ACC112 (cell line): ENCODE measurements around the gene GRID2.
"Not testable (repeated sequence)": the region's sequence is repeated elsewhere in the genome, so short reads cannot be mapped to it uniquely, and the experiment has no call there.

ENCODE experiments used
- H2AFZ ChIP-seq: fragments of 200-600 bp; sonication (generic); one replicate; pipeline ENCODE4 v1.6.0; 2017; ENCODE audit warnings: antibody characterized with exemption, low read length; ENCODE audit not compliant: unreplicated experiment
- H3K27ac ChIP-seq: fragments of 200-600 bp; sonication (generic); 2 replicates; pipeline ENCODE4 v1.5.1; 2014; ENCODE audit warnings: low read depth, mild to moderate bottlenecking, antibody characterized with exemption, low read length, moderate library complexity
- H3K27me3 ChIP-seq: fragments of 200-600 bp; sonication (generic); 2 replicates; pipeline ENCODE4 v1.6.1; 2014; ENCODE audit warnings: mild to moderate bottlenecking, antibody characterized with exemption, low read length, moderate library complexity, mixed read lengths; ENCODE audit not compliant: insufficient read depth
- H3K36me3 ChIP-seq: fragments of 200-600 bp; sonication (generic); 2 replicates; pipeline ENCODE4 v1.6.1; 2016; ENCODE audit warnings: mild to moderate bottlenecking, antibody characterized with exemption, low read length, moderate library complexity, mixed read lengths; ENCODE audit not compliant: insufficient read depth
- H3K4me1 ChIP-seq: fragments of 200-600 bp; sonication (generic); one replicate; pipeline ENCODE4 v1.6.1; 2016; ENCODE audit warnings: low read length, mixed read lengths; ENCODE audit not compliant: insufficient read depth, unreplicated experiment, control insufficient read depth
- H3K4me3 ChIP-seq: fragments of 200-600 bp; sonication (generic); 2 replicates; pipeline ENCODE4 v1.5.1; 2014; ENCODE audit warnings: mild to moderate bottlenecking, low read depth, low read length
- H3K79me2 ChIP-seq: fragments of 200-600 bp; sonication (generic); one replicate; pipeline ENCODE4 v1.6.0; 2016; ENCODE audit warnings: low read length; ENCODE audit not compliant: control insufficient read depth, unreplicated experiment, insufficient read depth

Gene GRID2

GRCh38 chr4:93263166-93263565 lies 959.4 kb downstream of the GRID2 start:
- Histone ChIP-seq H3K36me3 (no peaks in the 10 kb centered on the region), H3K4me3 (no peak overlapping the region), H3K27me3 (no peaks in the 10 kb centered on the region), H3K27ac (no peak overlapping the region), H3K79me2 (no peaks in the 10 kb centered on the region), H2AFZ (no peak overlapping the region), H3K4me1 (no peaks in the 10 kb centered on the region)

GRCh38 chr4:93267747-93268146 lies 964.0 kb downstream of the GRID2 start:
- H3K27me3 ChIP-seq, result no peaks in the 10 kb centered on the region
- no peak overlapping the region for H3K27ac ChIP-seq
- H3K4me1 ChIP-seq, result no peaks in the 10 kb centered on the region
- H3K36me3 ChIP-seq, result no peaks in the 10 kb centered on the region
- H3K4me3 ChIP-seq, result no peak overlapping the region
- H2AFZ ChIP-seq, result no peak overlapping the region
- H3K79me2 ChIP-seq, result no peaks in the 10 kb centered on the region

GRCh38 chr4:93285346-93285745 lies 981.6 kb downstream of the GRID2 start:
- Histone ChIP-seq H3K4me1 (no peaks in the 10 kb centered on the region), H3K4me3 (no peak overlapping the region), H3K36me3 (no peaks in the 10 kb centered on the region), H3K27me3 (no peaks in the 10 kb centered on the region), H3K27ac (no peak overlapping the region), H3K79me2 (no peaks in the 10 kb centered on the region), H2AFZ (no peak overlapping the region)

GRCh38 chr4:93289241-93289640 lies 985.5 kb downstream of the GRID2 start:
- Histone ChIP-seq H2AFZ (no peak overlapping the region), H3K79me2 (no peaks in the 10 kb centered on the region), H3K4me1 (no peaks in the 10 kb centered on the region), H3K36me3 (no peaks in the 10 kb centered on the region), H3K27ac (no peak overlapping the region), H3K4me3 (no peak overlapping the region), H3K27me3 (no peaks in the 10 kb centered on the region)

- no peak overlapping the region for H3K27ac ChIP-seq
- no peak overlapping the region for H3K4me3 ChIP-seq
- H3K4me1 ChIP-seq, result no peaks in the 10 kb centered on the region
- H3K36me3 ChIP-seq, result no peaks in the 10 kb centered on the region
- no peaks in the 10 kb centered on the region for H3K79me2 ChIP-seq
- no peak overlapping the region for H2AFZ ChIP-seq
- H3K27me3 ChIP-seq, result no peaks in the 10 kb centered on the region
Measured at GRCh38 chr4:93289831-93290230, 986.1 kb downstream of the GRID2 start.

GRCh38 chr4:93299118-93299517 lies 995.4 kb downstream of the GRID2 start:
- Histone ChIP-seq H3K79me2 (no peaks in the 10 kb centered on the region), H3K27me3 (no peaks in the 10 kb centered on the region), H3K4me3 (no peak overlapping the region), H3K4me1 (no peaks in the 10 kb centered on the region), H3K36me3 (no peaks in the 10 kb centered on the region), H2AFZ (no peak overlapping the region), H3K27ac (no peak overlapping the region)

GRCh38 chr4:93300780-93301555 lies 997.2 kb downstream of the GRID2 start:
- not testable (repeated sequence) for H3K79me2 ChIP-seq, H2AFZ ChIP-seq, H3K36me3 ChIP-seq, H3K27me3 ChIP-seq, H3K4me3 ChIP-seq, H3K4me1 ChIP-seq, H3K27ac ChIP-seq

- H3K4me3 ChIP-seq, result no peak overlapping the region
- no peaks in the 10 kb centered on the region for H3K27me3 ChIP-seq
- H3K79me2 ChIP-seq, result no peaks in the 10 kb centered on the region
- no peak overlapping the region for H2AFZ ChIP-seq
- no peaks in the 10 kb centered on the region for H3K36me3 ChIP-seq
- H3K27ac ChIP-seq, result no peak overlapping the region
- no peaks in the 10 kb centered on the region for H3K4me1 ChIP-seq
Measured at GRCh38 chr4:93302310-93302709, 998.5 kb downstream of the GRID2 start.

GRCh38 chr4:93303440-93303839 lies 999.7 kb downstream of the GRID2 start:
- H3K27me3 ChIP-seq, result no peaks in the 10 kb centered on the region
- H2AFZ ChIP-seq, result no peak overlapping the region
- no peaks in the 10 kb centered on the region for H3K36me3 ChIP-seq
- no peak overlapping the region for H3K27ac ChIP-seq
- H3K79me2 ChIP-seq, result no peaks in the 10 kb centered on the region
- no peaks in the 10 kb centered on the region for H3K4me1 ChIP-seq
- no peak overlapping the region for H3K4me3 ChIP-seq

- H2AFZ ChIP-seq, result no peak overlapping the region
Measured at GRCh38 chr4:93312299-93312698, 1008.5 kb downstream of the GRID2 start.

GRCh38 chr4:93313197-93313596 lies 1009.4 kb downstream of the GRID2 start:
- H3K79me2 ChIP-seq, result no peaks in the 10 kb centered on the region
- no peaks in the 10 kb centered on the region for H3K4me1 ChIP-seq
- no peak overlapping the region for H3K4me3 ChIP-seq
- H3K36me3 ChIP-seq, result no peaks in the 10 kb centered on the region
- H3K27me3 ChIP-seq, result no peaks in the 10 kb centered on the region
- no peak overlapping the region for H3K27ac ChIP-seq
- no peak overlapping the region for H2AFZ ChIP-seq

More at GRCh38 chr4:93312299-93312698, 1008.5 kb downstream of the GRID2 start:
- Histone ChIP-seq H3K27ac (no peak overlapping the region), H3K36me3 (no peaks in the 10 kb centered on the region), H3K79me2 (no peaks in the 10 kb centered on the region), H3K27me3 (no peaks in the 10 kb centered on the region), H3K4me3 (no peak overlapping the region), H3K4me1 (no peaks in the 10 kb centered on the region)
